ENCODE results near the gene ALKBH6. TPM values are rescaled to one million over a fixed set of nuclear protein-coding genes. Genes with fewer than 3 reads are reported as not detected.
A peak's percentile ranks its signal among the peaks of the same experiment; 100 is the strongest.

ALKBH6 gene
- total and polyA plus RNA-seq, 10 of the 15 experiments (the other 5 are each of a cell fraction or from before 2014, with no cell fraction given): 1.2 to 56.5 (median 36.1) TPM

- TF ChIP-seq WRNIP1 (IDR thresholded peaks at IDR 0.05; ENCODE audit: borderline replicate concordance, low read depth, low read length): no peak
- 0 out of 2 replicates have a peak, but pooled peaks have one; percentile 24 for TF ChIP-seq TCF3 (IDR thresholded peaks at IDR 0.05; ENCODE audit: borderline replicate concordance, insufficient read depth, low read depth, low read length)
- no peak; the same call in 1 of the 2 replicates for TF ChIP-seq CBX5 (IDR thresholded peaks at IDR 0.05; ENCODE audit: low read depth)
- peak; percentile 64 for TF ChIP-seq KLF5 (IDR thresholded peaks at IDR 0.05; ENCODE audit: partially characterized antibody)
- TF ChIP-seq BACH1 (IDR thresholded peaks at IDR 0.05; ENCODE audit: borderline replicate concordance): peak; percentile 92
- TF ChIP-seq SP1 (IDR thresholded peaks at IDR 0.05; ENCODE audit: low read depth, low read length): peak; percentile 62
- no peak for TF ChIP-seq SPI1 (IDR thresholded peaks at IDR 0.05; ENCODE audit: borderline replicate concordance, insufficient read depth, low read depth, low read length)
- TF ChIP-seq SREBF1 (IDR thresholded peaks at IDR 0.05; ENCODE audit: low read length): 0 out of 2 replicates have a peak, but pooled peaks have one; percentile 51
- TF ChIP-seq GATAD2B (conservative IDR thresholded peaks at IDR 0.05; ENCODE audit: low read depth): peak; percentile 33; the same call in 1 of the 2 replicates
- no peak for TF ChIP-seq SRF (IDR thresholded peaks at IDR 0.05; ENCODE audit: low read depth in 2 of 2, low read length in 2 of 2)
- TF ChIP-seq, protein P1, sequence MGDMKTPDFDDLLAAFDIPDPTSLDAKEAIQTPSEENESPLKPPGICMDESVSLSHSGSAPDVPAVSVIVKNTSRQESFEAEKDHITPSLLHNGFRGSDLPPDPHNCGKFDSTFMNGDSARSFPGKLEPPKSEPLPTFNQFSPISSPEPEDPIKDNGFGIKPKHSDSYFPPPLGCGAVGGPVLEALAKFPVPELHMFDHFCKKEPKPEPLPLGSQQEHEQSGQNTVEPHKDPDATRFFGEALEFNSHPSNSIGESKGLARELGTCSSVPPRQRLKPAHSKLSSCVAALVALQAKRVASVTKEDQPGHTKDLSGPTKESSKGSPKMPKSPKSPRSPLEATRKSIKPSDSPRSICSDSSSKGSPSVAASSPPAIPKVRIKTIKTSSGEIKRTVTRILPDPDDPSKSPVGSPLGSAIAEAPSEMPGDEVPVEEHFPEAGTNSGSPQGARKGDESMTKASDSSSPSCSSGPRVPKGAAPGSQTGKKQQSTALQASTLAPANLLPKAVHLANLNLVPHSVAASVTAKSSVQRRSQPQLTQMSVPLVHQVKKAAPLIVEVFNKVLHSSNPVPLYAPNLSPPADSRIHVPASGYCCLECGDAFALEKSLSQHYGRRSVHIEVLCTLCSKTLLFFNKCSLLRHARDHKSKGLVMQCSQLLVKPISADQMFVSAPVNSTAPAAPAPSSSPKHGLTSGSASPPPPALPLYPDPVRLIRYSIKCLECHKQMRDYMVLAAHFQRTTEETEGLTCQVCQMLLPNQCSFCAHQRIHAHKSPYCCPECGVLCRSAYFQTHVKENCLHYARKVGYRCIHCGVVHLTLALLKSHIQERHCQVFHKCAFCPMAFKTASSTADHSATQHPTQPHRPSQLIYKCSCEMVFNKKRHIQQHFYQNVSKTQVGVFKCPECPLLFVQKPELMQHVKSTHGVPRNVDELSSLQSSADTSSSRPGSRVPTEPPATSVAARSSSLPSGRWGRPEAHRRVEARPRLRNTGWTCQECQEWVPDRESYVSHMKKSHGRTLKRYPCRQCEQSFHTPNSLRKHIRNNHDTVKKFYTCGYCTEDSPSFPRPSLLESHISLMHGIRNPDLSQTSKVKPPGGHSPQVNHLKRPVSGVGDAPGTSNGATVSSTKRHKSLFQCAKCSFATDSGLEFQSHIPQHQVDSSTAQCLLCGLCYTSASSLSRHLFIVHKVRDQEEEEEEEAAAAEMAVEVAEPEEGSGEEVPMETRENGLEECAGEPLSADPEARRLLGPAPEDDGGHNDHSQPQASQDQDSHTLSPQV (IDR thresholded peaks at IDR 0.05): no peak
- TF ChIP-seq RUNX3 (IDR thresholded peaks at IDR 0.05; ENCODE audit: low read length): no peak
- TF ChIP-seq TARDBP (IDR thresholded peaks at IDR 0.05; ENCODE audit: borderline replicate concordance): 0 out of 2 replicates have a peak, but pooled peaks have one; percentile 49
- peak; percentile 100 for TF ChIP-seq RAD51 (IDR thresholded peaks at IDR 0.05)
- no peak for TF ChIP-seq GABPA (IDR thresholded peaks at IDR 0.05; ENCODE audit: low read depth)
- TF ChIP-seq, protein P2, sequence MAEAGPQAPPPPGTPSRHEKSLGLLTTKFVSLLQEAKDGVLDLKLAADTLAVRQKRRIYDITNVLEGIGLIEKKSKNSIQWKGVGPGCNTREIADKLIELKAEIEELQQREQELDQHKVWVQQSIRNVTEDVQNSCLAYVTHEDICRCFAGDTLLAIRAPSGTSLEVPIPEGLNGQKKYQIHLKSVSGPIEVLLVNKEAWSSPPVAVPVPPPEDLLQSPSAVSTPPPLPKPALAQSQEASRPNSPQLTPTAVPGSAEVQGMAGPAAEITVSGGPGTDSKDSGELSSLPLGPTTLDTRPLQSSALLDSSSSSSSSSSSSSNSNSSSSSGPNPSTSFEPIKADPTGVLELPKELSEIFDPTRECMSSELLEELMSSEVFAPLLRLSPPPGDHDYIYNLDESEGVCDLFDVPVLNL (IDR thresholded peaks at IDR 0.05; ENCODE audit: low read depth, low read length): no peak; the same call in 1 of the 2 replicates
- peak; percentile 45; the same call in 1 of the 2 replicates for TF ChIP-seq NR2F1 (conservative IDR thresholded peaks at IDR 0.05)
- TF ChIP-seq, protein P3, sequence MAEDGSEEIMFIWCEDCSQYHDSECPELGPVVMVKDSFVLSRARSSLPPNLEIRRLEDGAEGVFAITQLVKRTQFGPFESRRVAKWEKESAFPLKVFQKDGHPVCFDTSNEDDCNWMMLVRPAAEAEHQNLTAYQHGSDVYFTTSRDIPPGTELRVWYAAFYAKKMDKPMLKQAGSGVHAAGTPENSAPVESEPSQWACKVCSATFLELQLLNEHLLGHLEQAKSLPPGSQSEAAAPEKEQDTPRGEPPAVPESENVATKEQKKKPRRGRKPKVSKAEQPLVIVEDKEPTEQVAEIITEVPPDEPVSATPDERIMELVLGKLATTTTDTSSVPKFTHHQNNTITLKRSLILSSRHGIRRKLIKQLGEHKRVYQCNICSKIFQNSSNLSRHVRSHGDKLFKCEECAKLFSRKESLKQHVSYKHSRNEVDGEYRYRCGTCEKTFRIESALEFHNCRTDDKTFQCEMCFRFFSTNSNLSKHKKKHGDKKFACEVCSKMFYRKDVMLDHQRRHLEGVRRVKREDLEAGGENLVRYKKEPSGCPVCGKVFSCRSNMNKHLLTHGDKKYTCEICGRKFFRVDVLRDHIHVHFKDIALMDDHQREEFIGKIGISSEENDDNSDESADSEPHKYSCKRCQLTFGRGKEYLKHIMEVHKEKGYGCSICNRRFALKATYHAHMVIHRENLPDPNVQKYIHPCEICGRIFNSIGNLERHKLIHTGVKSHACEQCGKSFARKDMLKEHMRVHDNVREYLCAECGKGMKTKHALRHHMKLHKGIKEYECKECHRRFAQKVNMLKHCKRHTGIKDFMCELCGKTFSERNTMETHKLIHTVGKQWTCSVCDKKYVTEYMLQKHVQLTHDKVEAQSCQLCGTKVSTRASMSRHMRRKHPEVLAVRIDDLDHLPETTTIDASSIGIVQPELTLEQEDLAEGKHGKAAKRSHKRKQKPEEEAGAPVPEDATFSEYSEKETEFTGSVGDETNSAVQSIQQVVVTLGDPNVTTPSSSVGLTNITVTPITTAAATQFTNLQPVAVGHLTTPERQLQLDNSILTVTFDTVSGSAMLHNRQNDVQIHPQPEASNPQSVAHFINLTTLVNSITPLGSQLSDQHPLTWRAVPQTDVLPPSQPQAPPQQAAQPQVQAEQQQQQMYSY (CRISPR knock-in tag; IDR thresholded peaks at IDR 0.05): peak; percentile 84; the same call in 1 of the 2 replicates
- peak; percentile 84 for TF ChIP-seq POLR2A (IDR thresholded peaks at IDR 0.05; ENCODE audit: low read depth, low read length)
- TF ChIP-seq MAX (IDR thresholded peaks at IDR 0.05; ENCODE audit: low read depth, low read length): peak; percentile 99
- no peak for TF ChIP-seq MTA2 (IDR thresholded peaks at IDR 0.05; ENCODE audit: low read depth)
- TF ChIP-seq RCOR1 (conservative IDR thresholded peaks at IDR 0.05; ENCODE audit: low read depth, low read length): no peak
- TF ChIP-seq STAT1 (conservative IDR thresholded peaks at IDR 0.05): no peak
These were observed 40.2 kb upstream of the ALKBH6 start, which contains the start of gene THAP8 (continued) for GRCh38 chr19:36054119-36054732.
